Measurements from ENCODE around the gene GNL3.
A peak's percentile ranks its signal among the peaks of the same experiment; 100 is the strongest.
"Not testable (repeated sequence)": the region's sequence is repeated elsewhere in the genome, so short reads cannot be mapped to it uniquely, and the experiment has no call there.

Gene GNL3

DNA sequence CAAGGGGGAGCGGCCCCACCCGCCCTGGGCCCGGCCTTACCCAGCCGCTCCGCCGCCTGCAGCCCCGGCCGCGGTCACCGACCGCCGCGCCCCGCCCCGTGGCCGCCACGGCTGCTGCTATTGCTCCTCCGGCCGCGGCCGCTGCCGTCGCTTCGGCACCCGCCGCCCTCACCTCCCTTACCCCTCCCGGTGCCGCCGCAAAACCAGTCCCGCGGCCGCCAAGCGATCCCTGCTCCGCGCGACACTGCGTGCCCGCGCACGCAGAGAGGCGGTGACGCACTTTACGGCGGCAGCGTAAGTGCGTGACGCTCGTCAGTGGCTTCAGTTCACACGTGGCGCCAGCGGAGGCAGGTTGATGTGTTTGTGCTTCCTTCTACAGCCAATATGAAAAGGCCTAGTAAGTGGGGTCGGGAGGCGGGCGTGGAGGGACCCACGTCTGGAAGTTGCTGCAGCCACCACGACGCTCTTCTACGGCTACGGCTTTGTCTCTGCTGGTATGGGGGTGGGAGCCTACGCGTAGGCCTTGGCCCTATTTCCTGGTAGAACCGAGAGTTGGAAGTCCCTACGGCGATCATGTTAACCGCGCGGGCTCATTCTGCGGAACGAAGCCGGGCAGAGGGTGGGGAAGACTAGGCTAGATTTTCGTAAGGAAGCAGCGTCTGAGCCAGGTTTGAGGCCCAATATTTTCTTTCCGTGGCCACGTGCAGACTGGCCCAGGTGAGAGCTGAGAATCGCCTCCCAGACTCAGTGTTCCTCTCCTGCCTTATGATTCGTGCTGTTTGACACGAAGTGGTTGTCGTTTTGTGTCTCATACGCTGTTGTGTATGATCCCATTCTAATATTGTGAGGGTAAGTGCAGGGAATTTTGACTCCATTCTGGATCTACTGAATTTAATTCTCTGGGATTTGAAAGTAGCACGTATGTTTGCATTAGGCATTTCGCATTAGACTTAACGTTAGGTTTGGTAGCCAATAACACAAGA is at the start of gene GNL3, which contains the start of gene PBRM1:
Gene GNL3 (plus strand): TSS at position 324 of the 983 bp plus-strand sequence. CDS start 61 bp downstream, at position 385.
Gene PBRM1 (minus strand): TSS at position 205 of the 983 bp plus-strand sequence.
- DNase-seq (ENCODE audit: low read depth in 2 of 2) = peak; percentile 89 to 91

DNA sequence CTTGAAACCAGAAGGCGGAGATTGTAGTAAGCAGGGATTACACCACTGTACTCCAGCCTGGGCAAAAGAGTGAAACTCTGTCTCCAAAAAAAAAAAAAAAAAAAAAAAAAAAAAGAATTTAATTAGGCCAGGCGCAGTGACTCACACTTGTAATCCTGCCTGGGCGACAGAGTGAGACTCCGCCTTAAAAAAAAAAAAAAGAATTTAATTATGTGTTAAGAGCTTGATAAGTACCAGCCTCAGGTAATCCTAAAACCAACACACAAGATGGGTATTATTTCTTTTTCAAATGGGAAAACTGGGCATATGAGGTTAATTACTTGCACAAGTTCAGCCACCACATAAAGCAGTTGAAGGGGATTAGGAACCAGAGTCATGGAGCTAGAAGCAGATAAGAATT is 49.2 kb upstream of the GNL3 start:
- no peak for DNase-seq (ENCODE audit: low read depth in 2 of 2)

GRCh38 chr3:52645549-52645948 is 40.3 kb upstream of the GNL3 start:
- no peak for DNase-seq (ENCODE audit: low read depth in 2 of 2)

DNA sequence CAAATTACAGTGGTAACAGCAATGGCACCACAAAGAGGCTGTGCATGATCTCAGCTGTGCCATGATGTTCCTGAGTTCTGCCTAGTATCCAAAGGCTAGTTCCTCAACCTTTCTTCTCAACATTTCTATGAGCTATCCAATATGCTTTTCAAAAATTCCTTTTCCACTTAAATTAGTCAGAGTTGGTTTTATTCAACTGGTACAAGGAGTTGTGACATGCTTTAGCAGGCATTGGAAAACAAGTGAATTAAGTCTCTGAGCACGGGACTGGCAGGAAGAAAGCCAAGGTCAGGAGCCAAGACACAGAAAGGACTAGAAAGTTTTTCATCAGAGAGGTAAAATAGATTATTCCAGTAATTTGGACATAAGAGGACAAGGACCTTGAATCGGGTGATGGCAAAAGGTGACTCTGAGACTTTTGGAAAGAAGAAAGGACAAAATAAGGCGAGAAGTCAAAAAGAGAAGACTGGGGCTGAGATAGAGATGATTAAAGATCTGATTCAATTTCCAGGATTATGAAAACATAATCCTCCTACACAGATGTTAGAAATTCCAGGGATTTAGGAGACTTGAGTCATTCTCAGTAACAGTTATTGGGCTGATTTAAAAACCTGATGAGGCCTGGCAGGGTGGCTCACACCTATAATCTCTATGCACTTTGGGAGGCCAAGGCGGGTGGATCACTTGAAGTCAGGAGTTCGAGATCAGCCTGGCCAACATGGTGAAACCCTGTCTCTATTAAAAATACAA is 36.2 kb upstream of the GNL3 start:
- DNase-seq (ENCODE audit: low read depth in 2 of 2) = no peak

GRCh38 chr3:52650439-52650838 is 35.4 kb upstream of the GNL3 start:
- DNase-seq (ENCODE audit: low read depth in 2 of 2) = no peak

GRCh38 chr3:52651592-52651991 is 34.2 kb upstream of the GNL3 start:
- no peak for DNase-seq (ENCODE audit: low read depth in 2 of 2)

DNA sequence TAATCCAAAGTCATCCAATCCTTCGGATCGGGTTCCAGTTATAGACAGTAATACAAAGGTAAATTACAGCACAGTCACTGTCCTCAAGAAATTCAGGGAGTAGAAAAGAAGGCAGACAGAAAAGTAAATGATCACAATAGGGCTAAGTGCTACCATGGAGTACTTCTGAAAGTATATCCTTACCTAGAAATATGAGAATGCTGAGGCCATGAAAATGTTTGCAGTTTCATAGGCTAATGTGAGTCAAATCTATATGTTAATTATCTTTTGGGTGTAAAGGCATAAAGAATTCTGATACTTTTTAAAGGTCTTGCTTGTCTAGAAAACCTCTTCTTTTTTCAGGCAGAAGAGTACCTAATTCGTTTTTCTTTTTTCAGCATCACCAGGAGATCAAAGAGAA is 29.9 kb upstream of the GNL3 start:
- DNase-seq (ENCODE audit: low read depth in 2 of 2) = no peak

DNA sequence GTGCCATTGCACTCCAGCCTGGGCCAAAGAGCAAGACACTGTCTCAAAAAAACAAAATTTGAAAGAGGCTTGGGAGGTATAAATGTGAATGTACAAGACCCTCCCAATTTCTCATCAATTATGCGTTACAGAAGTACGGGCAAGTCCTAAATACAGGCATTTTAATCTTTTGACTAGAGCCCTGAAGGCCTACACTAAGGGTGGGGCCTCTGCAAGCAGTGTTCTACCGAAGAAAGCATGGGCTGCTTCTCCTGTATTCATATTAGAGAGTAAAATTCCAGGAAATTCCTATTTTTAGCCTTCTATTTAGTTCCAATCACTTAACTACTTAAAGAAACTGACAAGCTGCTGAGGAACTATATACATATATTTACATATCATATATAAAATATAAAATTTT is 25.8 kb upstream of the GNL3 start:
- no peak for DNase-seq (ENCODE audit: low read depth in 2 of 2)

- no peak for DNase-seq (ENCODE audit: low read depth in 2 of 2)
These were observed 22.7 kb upstream of the GNL3 start for GRCh38 chr3:52663098-52663497.

DNA sequence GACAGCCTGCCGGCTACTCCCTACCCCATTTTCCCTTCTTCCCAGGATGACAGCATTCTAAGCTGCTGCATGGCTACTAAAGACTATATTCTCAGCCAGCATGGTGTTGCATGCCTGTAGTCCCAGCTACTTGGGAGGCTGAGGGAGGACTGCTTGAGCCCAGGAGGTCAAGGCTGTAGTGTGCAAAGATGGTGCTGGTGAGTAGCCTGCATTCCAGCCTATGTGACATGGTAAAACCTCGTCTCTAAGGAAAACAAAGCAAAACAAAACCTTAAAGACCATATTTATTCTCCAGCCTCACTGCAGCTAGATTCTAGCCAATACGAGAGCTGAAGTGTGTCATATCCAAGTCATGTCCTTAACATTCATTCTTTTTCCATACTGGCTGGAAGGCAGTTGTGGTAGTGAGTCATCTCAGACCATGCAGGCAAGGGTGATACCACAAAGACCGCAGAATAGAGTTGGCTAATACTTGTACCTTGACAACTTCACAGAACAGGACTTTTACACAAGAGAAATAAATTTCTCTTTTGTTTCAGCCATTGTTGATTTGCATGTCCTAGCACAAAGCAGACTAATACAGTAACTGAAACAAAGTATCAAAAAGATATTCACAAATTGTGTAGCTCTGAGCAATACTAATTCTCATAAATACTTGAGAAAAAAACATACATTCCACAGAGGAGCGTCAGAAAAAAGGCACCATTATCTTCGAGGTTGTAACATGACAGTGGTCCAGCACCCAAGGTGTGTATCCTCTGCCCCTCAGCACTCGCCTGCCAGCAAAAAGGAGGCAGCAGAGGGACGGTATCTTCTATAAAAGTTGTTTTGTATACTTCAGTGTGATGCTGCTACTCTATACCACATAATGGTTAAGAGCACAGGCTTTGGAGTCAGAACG is 15.0 kb upstream of the GNL3 start:
- DNase-seq (ENCODE audit: low read depth in 2 of 2) = peak in 1 of 2 donors; percentile 47

DNA sequence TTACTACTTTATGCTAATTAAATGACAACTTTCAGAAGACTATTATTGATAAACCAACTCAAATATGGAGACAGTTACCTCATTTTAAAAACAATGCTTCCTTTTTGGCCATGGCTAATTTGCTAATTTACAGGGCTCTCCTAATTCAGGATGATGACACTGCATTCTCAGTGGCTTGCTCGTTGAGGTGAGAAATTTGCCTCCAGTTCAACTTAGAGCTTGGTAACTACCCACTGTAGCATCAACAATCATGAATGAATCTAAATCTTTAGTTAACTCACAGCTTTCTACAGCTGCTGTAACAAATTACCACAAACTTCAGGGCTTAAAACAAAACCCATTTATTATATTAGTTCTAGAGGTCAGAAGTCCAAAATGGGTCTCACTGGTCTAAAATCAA is 14.2 kb upstream of the GNL3 start:
- DNase-seq (ENCODE audit: low read depth in 2 of 2) = no peak

- DNase-seq (ENCODE audit: low read depth in 2 of 2) = not testable (repeated sequence)
These were observed 9.6 kb upstream of the GNL3 start for GRCh38 chr3:52676201-52676600.

- no peak for DNase-seq (ENCODE audit: low read depth in 2 of 2)
These were observed 7.3 kb upstream of the GNL3 start for GRCh38 chr3:52678265-52679198.

DNA sequence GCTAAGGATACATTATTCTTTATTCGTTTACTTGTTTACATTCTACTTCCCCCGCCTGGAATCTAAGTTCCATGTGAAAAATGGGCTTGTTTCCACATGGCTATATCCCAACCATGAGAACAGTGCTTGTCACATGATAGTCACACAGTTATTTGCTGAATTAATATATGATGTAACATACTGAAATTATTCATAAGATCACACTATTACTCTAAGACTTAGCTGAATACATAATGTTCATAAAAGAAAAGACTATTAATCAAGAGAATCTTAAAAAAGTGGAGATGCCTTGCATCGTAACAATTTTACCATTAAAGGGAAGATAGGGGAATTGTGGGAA is 6.7 kb upstream of the GNL3 start:
- DNase-seq (ENCODE audit: low read depth in 2 of 2) = no peak

DNA sequence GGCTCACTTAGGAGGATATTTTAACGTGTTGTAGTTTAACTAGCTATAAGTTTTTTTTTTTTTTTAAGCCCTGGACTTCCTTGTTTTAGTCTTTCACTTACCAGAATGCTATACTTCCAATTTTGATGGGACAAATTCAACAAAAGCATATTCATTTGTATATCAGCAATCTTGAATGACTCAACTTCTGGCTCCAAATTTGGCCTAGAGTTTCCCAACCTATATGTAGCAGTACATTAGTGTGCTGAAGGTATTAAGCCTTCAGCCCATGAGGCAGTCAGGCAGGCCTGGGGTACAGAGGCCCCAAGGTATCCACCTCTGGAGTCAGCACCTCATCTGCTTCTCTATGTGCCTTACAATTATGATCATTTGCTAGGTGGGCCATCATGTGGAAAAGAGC is 6.0 kb upstream of the GNL3 start:
- DNase-seq (ENCODE audit: low read depth in 2 of 2) = no peak

- DNase-seq (ENCODE audit: low read depth in 2 of 2) = no peak
These were observed 4.2 kb upstream of the GNL3 start for GRCh38 chr3:52681596-52681995.

DNA sequence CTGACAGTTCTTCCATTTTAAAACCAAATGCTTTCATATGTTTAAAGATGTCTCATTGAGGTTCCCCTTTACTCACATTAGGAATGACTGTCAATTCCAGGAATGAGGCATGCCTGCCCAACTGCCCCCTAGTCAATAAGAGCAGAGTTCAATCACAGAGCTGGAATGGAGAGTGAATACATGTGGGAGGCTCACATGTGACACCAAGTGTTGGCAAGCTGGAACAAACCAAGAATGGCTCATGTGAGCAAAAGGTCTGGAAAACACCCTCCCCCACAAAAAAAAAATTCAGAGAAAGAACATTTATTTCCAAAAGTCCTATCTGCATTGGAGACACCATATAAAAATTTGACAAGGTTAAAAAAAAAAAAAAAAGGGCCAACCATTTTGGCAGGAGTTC is 3.8 kb upstream of the GNL3 start:
- DNase-seq (ENCODE audit: low read depth in 2 of 2) = peak in 1 of 2 donors; percentile 43

DNA sequence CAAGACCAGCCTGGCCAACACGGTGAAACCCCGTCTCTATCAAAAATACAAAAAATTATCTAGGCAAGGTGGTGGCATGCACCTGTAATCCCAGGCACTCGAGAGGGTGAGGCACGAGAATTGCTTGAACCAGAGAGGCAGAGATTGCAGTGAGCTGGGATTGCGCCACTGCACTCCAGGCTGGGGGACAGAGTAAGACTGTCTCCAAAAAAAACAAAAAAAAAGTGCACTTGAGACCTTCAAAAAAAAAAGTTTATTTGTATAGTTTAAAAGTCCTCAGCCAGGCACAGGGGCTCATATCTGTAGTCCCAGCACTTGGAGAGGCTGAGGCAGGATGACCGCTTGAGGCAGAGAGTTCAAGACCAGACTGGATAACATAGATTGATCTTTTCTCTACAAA is 2.2 kb upstream of the GNL3 start:
- no peak for DNase-seq (ENCODE audit: low read depth in 2 of 2)

DNA sequence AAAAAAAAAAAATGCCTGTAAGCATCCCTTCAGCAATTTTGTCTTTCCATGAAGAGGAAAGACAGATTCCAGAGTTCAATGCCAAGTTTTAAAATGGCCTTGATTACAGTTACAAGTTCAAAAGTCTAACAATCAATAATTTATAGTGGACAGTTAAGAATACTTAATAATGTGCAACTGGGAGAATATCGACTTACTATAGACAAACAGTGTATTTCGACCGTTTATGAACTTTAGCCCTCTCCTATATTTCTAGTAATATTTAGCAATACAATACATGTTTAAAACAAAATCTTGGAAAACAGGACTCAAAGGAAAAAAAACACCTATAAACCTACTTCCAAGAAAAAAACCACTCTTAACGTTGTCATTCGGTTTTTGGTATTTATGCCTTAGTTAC is 1.6 kb upstream of the GNL3 start:
- no peak for DNase-seq (ENCODE audit: low read depth in 2 of 2)

DNA sequence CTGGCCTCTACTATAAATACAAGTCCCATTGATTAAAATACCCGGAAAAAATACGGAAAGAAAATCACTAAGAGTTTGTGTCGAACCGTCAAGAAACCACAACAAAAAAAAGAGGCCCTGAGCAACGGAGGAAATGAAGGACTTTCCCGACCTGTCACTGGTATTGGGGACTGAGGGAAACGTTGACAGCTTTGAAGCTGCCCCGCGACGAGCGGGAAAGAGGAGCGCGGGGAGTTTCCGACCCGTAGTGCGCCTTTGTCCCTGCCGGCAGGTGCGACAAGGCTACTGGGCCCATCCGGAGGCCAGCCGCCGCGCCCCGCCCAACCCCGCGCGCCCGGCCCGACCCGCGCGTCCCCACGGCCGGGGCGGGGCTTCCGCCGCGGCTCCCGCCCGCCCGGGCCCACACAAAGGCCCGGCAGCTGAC is 535 bp upstream of the GNL3 start:
- DNase-seq (ENCODE audit: low read depth in 2 of 2) = peak; percentile 73 to 83

- no peak for DNase-seq (ENCODE audit: low read depth in 2 of 2)
These were observed 2.4 kb downstream of the GNL3 start for GRCh38 chr3:52688266-52688665.

All from stimulated activated CD4-positive, alpha-beta T cell treated with anti-CD3 and anti-CD28 coated beads, Interleukin-4, amount 100 ng/mL, for 48 hours (primary cell).